ENCODE data around the gene MAGI1.

DNA sequence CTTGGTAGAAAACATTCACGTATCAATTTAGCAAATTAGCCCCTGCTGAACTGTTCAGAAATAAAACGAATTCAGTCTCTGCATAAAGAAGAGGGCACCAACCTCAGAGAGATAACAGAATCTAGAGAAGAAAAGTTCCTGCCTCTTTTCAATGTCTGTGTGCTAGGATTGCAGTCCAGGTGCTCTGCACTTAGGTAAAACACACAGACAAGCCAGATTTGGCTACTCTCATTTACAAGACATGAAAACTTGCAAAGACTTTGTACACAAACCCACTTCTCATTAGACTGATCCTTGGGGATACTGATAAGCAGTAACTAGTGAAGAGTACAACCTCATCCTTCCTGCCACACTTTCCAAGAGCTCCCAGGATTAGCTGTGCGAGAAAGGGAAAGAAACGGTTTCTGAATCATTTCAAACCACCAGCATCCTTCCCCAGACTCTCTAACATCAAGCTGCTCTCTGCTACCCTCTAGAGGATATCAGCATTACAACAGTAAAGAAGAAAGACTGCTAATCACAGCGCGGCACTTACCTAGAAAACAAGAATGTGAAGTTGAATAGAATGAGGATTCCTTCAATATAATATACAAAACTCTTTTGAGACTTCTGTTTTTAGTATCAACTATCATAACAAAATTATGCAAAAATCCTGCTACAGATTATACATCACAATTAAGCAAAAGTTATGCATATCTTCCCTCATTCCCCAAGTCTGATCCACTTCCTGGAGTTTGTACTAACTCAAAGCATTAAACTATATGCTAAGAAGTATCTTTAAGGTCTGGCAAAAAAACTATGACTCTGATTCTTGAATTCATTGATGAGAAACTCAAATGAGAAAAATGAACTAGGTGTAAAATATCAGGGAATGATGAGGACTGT lies 306.4 kb downstream of the MAGI1 start:
- TF ChIP-seq, protein P1, sequence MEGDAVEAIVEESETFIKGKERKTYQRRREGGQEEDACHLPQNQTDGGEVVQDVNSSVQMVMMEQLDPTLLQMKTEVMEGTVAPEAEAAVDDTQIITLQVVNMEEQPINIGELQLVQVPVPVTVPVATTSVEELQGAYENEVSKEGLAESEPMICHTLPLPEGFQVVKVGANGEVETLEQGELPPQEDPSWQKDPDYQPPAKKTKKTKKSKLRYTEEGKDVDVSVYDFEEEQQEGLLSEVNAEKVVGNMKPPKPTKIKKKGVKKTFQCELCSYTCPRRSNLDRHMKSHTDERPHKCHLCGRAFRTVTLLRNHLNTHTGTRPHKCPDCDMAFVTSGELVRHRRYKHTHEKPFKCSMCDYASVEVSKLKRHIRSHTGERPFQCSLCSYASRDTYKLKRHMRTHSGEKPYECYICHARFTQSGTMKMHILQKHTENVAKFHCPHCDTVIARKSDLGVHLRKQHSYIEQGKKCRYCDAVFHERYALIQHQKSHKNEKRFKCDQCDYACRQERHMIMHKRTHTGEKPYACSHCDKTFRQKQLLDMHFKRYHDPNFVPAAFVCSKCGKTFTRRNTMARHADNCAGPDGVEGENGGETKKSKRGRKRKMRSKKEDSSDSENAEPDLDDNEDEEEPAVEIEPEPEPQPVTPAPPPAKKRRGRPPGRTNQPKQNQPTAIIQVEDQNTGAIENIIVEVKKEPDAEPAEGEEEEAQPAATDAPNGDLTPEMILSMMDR (IDR thresholded peaks at IDR 0.05) = peak; percentile 38 to 65 (median 55)
- TF ChIP-seq POLR2A (IDR thresholded peaks at IDR 0.05) = no peak
- TF ChIP-seq POLR2AphosphoS5 (IDR thresholded peaks at IDR 0.05) = no peak

All from breast epithelium (tissue), 3 donors.